HCT116 (cell line): Measurements from ENCODE around the gene TMPRSS9. TPM values are rescaled to one million over a fixed set of nuclear protein-coding genes. Genes with fewer than 3 reads are reported as not detected.

Experiments used
- ATAC-seq: fragments of 200-7000 bp; cut with Tn5 transposase; 2 replicates; pipeline ENCODE4 v1.9.1; 2020; ENCODE audit warnings: mild to moderate bottlenecking, moderate library complexity
- BruUV-seq: library from RNA; stranded (reverse); fragments of 400-500 nt; replicated peaks from 2 replicates; lab custom pipeline; 2021; lab: Mats Ljungman, UMichigan
- CTCF ChIA-PET: fragments of 300-600 bp; sonication (Branson Sonifier 250); formaldehyde crosslinking; loops from one replicate; lab custom pipeline; 2021; ENCODE audit warnings: antibody characterized with exemption; lab: Charles Lee
- POLR2A ChIA-PET: fragments of 300-600, 350-600 bp; sonication (Branson Sonifier 250); formaldehyde crosslinking; loops from one replicate; lab custom pipeline; 2021; ENCODE audit warnings: antibody characterized with exemption; lab: Charles Lee
- RAD21 ChIA-PET, 2 experiments: fragments of 300-600 bp; sonication (Branson Sonifier 250); formaldehyde crosslinking; loops; one replicate each; lab custom pipeline; 2023; ENCODE audit warnings: low total read pairs in 2 of 2; ENCODE audit not compliant: uncharacterized antibody in 2 of 2, unreplicated experiment in 2 of 2, low non-redundant PET in 1 of 2; lab: Charles Lee
- DNase-seq: peaks from one replicate; pipeline ENCODE4 v3.0.0-alpha.2; 2010; ENCODE audit warnings: low read depth, low spot score
- H2AFZ ChIP-seq: fragments of 200-600 bp; shearing (Covaris generic), sonication (generic); 2 replicates; pipeline ENCODE4 v1.6.1; 2017; ENCODE audit warnings: low read depth, mixed run types, mixed read lengths, antibody characterized with exemption, low read length; ENCODE audit not compliant: poor library complexity, severe bottlenecking
- H3K27ac ChIP-seq: 2 replicates; pipeline ENCODE4 v1.5.1; 2012; ENCODE audit warnings: low read depth, low read length
- H3K27me3 ChIP-seq: fragments of 200-600 bp; sonication (generic); 2 replicates; pipeline ENCODE4 v1.6.1; 2016; ENCODE audit warnings: mixed run types, low read length, mixed read lengths; ENCODE audit not compliant: insufficient read depth
- H3K36me3 ChIP-seq, 2 experiments: fragments of 200-500 bp in 1 of 2; fragments of 200-600 bp in 1 of 2; sonication (Bioruptor generic) in 1 of 2; sonication (generic) in 1 of 2; 2 replicates each; pipeline versions ENCODE4 v1.5.1 to v1.6.1; 2014 to 2016; ENCODE audit warnings: low read length in 2 of 2, inconsistent platforms in 1 of 2, mixed read lengths in 1 of 2, mixed run types in 1 of 2; ENCODE audit not compliant: insufficient read depth in 2 of 2, control insufficient read depth in 1 of 2
- H3K4me1 ChIP-seq, 2 experiments: fragments of 200-600 bp in 1 of 2; sonication (generic) in 1 of 2; 2 replicates each; pipeline versions ENCODE4 v1.5.1 to v1.6.1; 2012 to 2017; ENCODE audit warnings: low read length in 2 of 2, inconsistent platforms in 1 of 2, mild to moderate bottlenecking in 1 of 2, mixed read lengths in 1 of 2, mixed run types in 1 of 2, moderate library complexity in 1 of 2; ENCODE audit not compliant: insufficient read depth in 2 of 2, control insufficient read depth in 1 of 2
- H3K4me2 ChIP-seq: fragments of 200-600 bp; sonication (generic); 2 replicates; pipeline ENCODE4 v1.6.1; 2017; ENCODE audit warnings: mixed run types, low read length, mixed read lengths
- H3K4me3 ChIP-seq, 2 experiments: fragments of 200-600 bp in 1 of 2; sonication (generic) in 1 of 2; replicated peaks in 1 of 2; 2 replicates each; pipeline ENCODE4 v1.5.1; 2011 to 2016; ENCODE audit warnings: low read length in 2 of 2, control low read depth in 1 of 2, low read depth in 1 of 2, mild to moderate bottlenecking in 1 of 2, mixed read lengths in 1 of 2, mixed run types in 1 of 2
- H3K79me2 ChIP-seq: fragments of 200-600 bp; sonication (generic); 2 replicates; pipeline ENCODE4 v1.6.1; 2017; ENCODE audit warnings: mild to moderate bottlenecking, mixed run types, low read length, moderate library complexity, mixed read lengths; ENCODE audit not compliant: insufficient read depth
- H3K9ac ChIP-seq: fragments of 200-600 bp; sonication (generic); 2 replicates; pipeline ENCODE4 v1.6.1; 2016; ENCODE audit warnings: low read length, mixed read lengths
- H3K9me2 ChIP-seq: fragments of 200-600 bp; sonication (generic), shearing (Covaris generic); 2 replicates; pipeline ENCODE4 v1.6.1; 2017; ENCODE audit warnings: mixed run types, mild to moderate bottlenecking, moderate library complexity; ENCODE audit not compliant: insufficient read depth
- H3K9me3 ChIP-seq, 2 experiments: fragments of 200-500 bp in 1 of 2; fragments of 200-600 bp in 1 of 2; sonication (Bioruptor generic) in 1 of 2; sonication (generic) in 1 of 2; 2 replicates each; pipeline ENCODE4 v1.6.1; 2014 to 2017; ENCODE audit warnings: low read length in 2 of 2, mixed read lengths in 2 of 2, inconsistent platforms in 1 of 2, low read depth in 1 of 2, mild to moderate bottlenecking in 1 of 2, mixed run types in 1 of 2, moderate library complexity in 1 of 2; ENCODE audit not compliant: control insufficient read depth in 1 of 2, insufficient read depth in 1 of 2
- H4K20me1 ChIP-seq: fragments of 200-600 bp; sonication (generic), shearing (Covaris generic); 2 replicates; pipeline ENCODE4 v1.6.1; 2017; ENCODE audit warnings: mixed run types, mild to moderate bottlenecking, moderate library complexity; ENCODE audit not compliant: insufficient read depth
- ATF3 ChIP-seq: IDR thresholded peaks from 2 replicates; pipeline ENCODE4 v1.6.1; 2012
- CEBPB ChIP-seq: IDR thresholded peaks from 2 replicates; pipeline ENCODE4 v1.6.1; 2012; ENCODE audit warnings: low read depth
- EGR1 ChIP-seq: IDR thresholded peaks from 2 replicates; pipeline ENCODE4 v1.6.1; 2012; ENCODE audit warnings: low read depth
- ELF1 ChIP-seq: IDR thresholded peaks from 2 replicates; pipeline ENCODE4 v1.6.1; 2012; ENCODE audit warnings: low read depth, borderline replicate concordance
- EZH2phosphoT487 ChIP-seq: fragments of 200-600 bp; IDR thresholded peaks from 2 replicates; pipeline ENCODE4 v1.6.1; 2018; ENCODE audit warnings: antibody characterized with exemption, borderline replicate concordance
- JUND ChIP-seq: IDR thresholded peaks from 2 replicates; pipeline ENCODE4 v1.6.1; 2012
- MAX ChIP-seq: IDR thresholded peaks from 2 replicates; pipeline ENCODE4 v1.6.1; 2012
- RAD21 ChIP-seq: IDR thresholded peaks from 2 replicates; pipeline ENCODE4 v1.6.1; 2012; ENCODE audit warnings: low read depth, mild to moderate bottlenecking
- REST ChIP-seq: IDR thresholded peaks from 2 replicates; pipeline ENCODE4 v1.6.1; 2012; ENCODE audit warnings: low read depth
- SIN3A ChIP-seq: IDR thresholded peaks from 2 replicates; pipeline ENCODE4 v1.6.1; 2012; ENCODE audit warnings: low read depth
- TCF7L2 ChIP-seq: IDR thresholded peaks from 2 replicates; pipeline ENCODE4 v1.7.0; 2011; ENCODE audit warnings: borderline replicate concordance, inconsistent platforms; ENCODE audit not compliant: insufficient read depth, insufficient read length; ENCODE audit errors: extremely low read depth
- YY1 ChIP-seq: IDR thresholded peaks from 2 replicates; pipeline ENCODE4 v1.6.1; 2011; ENCODE audit warnings: low read length, low read depth, moderate library complexity, mild to moderate bottlenecking; ENCODE audit not compliant: insufficient replicate concordance; ENCODE audit errors: extremely low read depth
- ZNF274 ChIP-seq: fragments of 200-500 bp; sonication (Bioruptor generic); IDR thresholded peaks from 2 replicates; pipeline ENCODE4 v1.6.1; 2014; ENCODE audit warnings: mild to moderate bottlenecking, low read depth, low read length, inconsistent platforms
- intact Hi-C: fragments of 100-400 bp; cut with micrococcal nuclease; formaldehyde crosslinking; loops from 2 replicates; pipeline ENCODE4 v1.10.0; 2022
- total RNA-seq: library from RNA; stranded (reverse); gene quantifications from one replicate; pipeline ENCODE4 v1.2.1, GENCODE V29; 2021; ENCODE audit not compliant: unreplicated experiment
- TF ChIP-seq, protein P1 (sequence below): IDR thresholded peaks from 2 replicates; pipeline ENCODE4 v1.6.1; 2011; ENCODE audit warnings: mild to moderate bottlenecking, low read length, moderate library complexity; ENCODE audit not compliant: insufficient replicate concordance; ENCODE audit errors: extremely low read depth
- TF ChIP-seq, protein P2 (sequence below), 3 experiments: fragments of 200-600 bp in 1 of 3; sonication (generic) in 1 of 3; IDR thresholded peaks in 2 of 3; conservative IDR thresholded peaks in 1 of 3; 2 replicates each; pipeline ENCODE4 v1.5.1; 2012 to 2017; ENCODE audit warnings: low read depth in 2 of 3, low read length in 2 of 3, antibody characterized with exemption in 1 of 3, borderline replicate concordance in 1 of 3, control low read depth in 1 of 3, mild to moderate bottlenecking in 1 of 3, mixed read lengths in 1 of 3, mixed run types in 1 of 3, moderate library complexity in 1 of 3; ENCODE audit not compliant: insufficient read depth in 1 of 3

TMPRSS9 gene
- total RNA-seq, 1 experiment from 2014 or later: not detected

- ChIA-PET CTCF (no interaction called here), RAD21 (no interaction called here), POLR2A (no interaction called here)
- Histone ChIP-seq H3K36me3 (peaks cover 35 to 51% of the 10 kb centered on the region in 2 experiments), H3K27me3 (no peaks in the 10 kb centered on the region), H3K9ac (no peak overlapping the region), H3K79me2 (peaks cover 39% of the 10 kb centered on the region), H3K4me1 (no peaks in the 10 kb centered on the region), H2AFZ (no peak overlapping the region), H4K20me1 (no peaks in the 10 kb centered on the region), H3K4me3 (no peak overlapping the region), H3K27ac (no peak overlapping the region), H3K9me3 (no peaks in the 10 kb centered on the region), H3K9me2 (no peaks in the 10 kb centered on the region), H3K4me2 (no peak overlapping the region)
- DNase-seq: no peak
- TF ChIP-seq, protein P1, sequence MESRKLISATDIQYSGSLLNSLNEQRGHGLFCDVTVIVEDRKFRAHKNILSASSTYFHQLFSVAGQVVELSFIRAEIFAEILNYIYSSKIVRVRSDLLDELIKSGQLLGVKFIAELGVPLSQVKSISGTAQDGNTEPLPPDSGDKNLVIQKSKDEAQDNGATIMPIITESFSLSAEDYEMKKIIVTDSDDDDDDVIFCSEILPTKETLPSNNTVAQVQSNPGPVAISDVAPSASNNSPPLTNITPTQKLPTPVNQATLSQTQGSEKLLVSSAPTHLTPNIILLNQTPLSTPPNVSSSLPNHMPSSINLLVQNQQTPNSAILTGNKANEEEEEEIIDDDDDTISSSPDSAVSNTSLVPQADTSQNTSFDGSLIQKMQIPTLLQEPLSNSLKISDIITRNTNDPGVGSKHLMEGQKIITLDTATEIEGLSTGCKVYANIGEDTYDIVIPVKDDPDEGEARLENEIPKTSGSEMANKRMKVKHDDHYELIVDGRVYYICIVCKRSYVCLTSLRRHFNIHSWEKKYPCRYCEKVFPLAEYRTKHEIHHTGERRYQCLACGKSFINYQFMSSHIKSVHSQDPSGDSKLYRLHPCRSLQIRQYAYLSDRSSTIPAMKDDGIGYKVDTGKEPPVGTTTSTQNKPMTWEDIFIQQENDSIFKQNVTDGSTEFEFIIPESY: no peak
- TF ChIP-seq JUND (no peak), EZH2phosphoT487 (no peak), EGR1 (no peak), ATF3 (no peak), ELF1 (no peak), YY1 (no peak), TCF7L2 (no peak), CEBPB (no peak), SIN3A (no peak), MAX (no peak), REST (no peak), ZNF274 (no peak), RAD21 (no peak)
- TF ChIP-seq, protein P2, sequence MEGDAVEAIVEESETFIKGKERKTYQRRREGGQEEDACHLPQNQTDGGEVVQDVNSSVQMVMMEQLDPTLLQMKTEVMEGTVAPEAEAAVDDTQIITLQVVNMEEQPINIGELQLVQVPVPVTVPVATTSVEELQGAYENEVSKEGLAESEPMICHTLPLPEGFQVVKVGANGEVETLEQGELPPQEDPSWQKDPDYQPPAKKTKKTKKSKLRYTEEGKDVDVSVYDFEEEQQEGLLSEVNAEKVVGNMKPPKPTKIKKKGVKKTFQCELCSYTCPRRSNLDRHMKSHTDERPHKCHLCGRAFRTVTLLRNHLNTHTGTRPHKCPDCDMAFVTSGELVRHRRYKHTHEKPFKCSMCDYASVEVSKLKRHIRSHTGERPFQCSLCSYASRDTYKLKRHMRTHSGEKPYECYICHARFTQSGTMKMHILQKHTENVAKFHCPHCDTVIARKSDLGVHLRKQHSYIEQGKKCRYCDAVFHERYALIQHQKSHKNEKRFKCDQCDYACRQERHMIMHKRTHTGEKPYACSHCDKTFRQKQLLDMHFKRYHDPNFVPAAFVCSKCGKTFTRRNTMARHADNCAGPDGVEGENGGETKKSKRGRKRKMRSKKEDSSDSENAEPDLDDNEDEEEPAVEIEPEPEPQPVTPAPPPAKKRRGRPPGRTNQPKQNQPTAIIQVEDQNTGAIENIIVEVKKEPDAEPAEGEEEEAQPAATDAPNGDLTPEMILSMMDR (IDR thresholded peaks at IDR 0.05 in 2 of 3, conservative IDR thresholded peaks at IDR 0.05 in 1 of 3; ENCODE audit: borderline replicate concordance in 1 of 3, insufficient read depth in 1 of 3, low read depth in 2 of 3, low read length in 2 of 3): no peak
- ATAC-seq: no peak
- intact Hi-C loops: no loop called here
- BruUV-seq: no TSS peak
Observed at GRCh38 chr19:2434721-2435265, 74.7 kb downstream of the TMPRSS9 start.
